GM12892 (cell line): ENCODE data around the gene TMEM50B.

Experiments
- POLR2A ChIP-seq: IDR thresholded peaks from 2 replicates; pipeline ENCODE4 v1.6.1; 2011; ENCODE audit warnings: low read depth, low read length, control low read depth
- POLR2AphosphoS5 ChIP-seq: IDR thresholded peaks from 2 replicates; pipeline ENCODE4 v1.6.1; 2011; ENCODE audit warnings: low read depth, low read length, control low read depth
- TAF1 ChIP-seq: IDR thresholded peaks from 2 replicates; pipeline ENCODE4 v1.6.1; 2011; ENCODE audit warnings: low read depth, mild to moderate bottlenecking, control low read depth, low read length, borderline replicate concordance

GRCh38 chr21:33478182-33478581, 1.6 kb downstream of the TMEM50B start:
- no peak for TF ChIP-seq POLR2A
- no peak for TF ChIP-seq TAF1
- no peak for TF ChIP-seq POLR2AphosphoS5
